Sigmoid colon (tissue), 7 donors: ENCODE data around the gene DCHS2. TPM values are rescaled to one million over a fixed set of nuclear protein-coding genes. Genes with fewer than 3 reads are reported as not detected.
A peak's percentile ranks its signal among the peaks of the same experiment; 100 is the strongest.

ENCODE experiments used
- DNase-seq: peaks from one replicate; pipeline ENCODE4 v3.0.0-alpha.2; 2019
- H3K27ac ChIP-seq, 4 donors: fragments of 200-600 bp; sonication (generic); one replicate each; pipeline ENCODE4 v1.5.1; 2016 to 2019; ENCODE audit warnings: mild to moderate bottlenecking in 1 of 4
- H3K27me3 ChIP-seq, 3 donors: fragments of 200-600 bp; sonication (generic); one replicate each; pipeline ENCODE4 v1.5.1; 2019; ENCODE audit warnings: mild to moderate bottlenecking in 1 of 3
- H3K36me3 ChIP-seq, 4 donors: fragments of 200-600 bp; sonication (generic); one replicate each; pipeline ENCODE4 v1.5.1; 2016 to 2019
- H3K4me1 ChIP-seq, 4 donors: fragments of 200-600 bp; sonication (generic); one replicate each; pipeline ENCODE4 v1.5.1; 2017 to 2019
- H3K4me3 ChIP-seq, 4 donors: fragments of 200-600 bp; sonication (generic); one replicate each; pipeline ENCODE4 v1.5.1; 2017 to 2019; ENCODE audit warnings: mild to moderate bottlenecking in 2 of 4, moderate library complexity in 1 of 4
- H3K9me3 ChIP-seq, 4 donors: fragments of 200-600 bp in 3 of 4; sonication (generic) in 3 of 4; one replicate each; pipeline versions ENCODE4 v1.5.1 to v1.6.1; 2013 to 2019
- CTCF ChIP-seq, 4 experiments: fragments of 450-650 bp in 3 of 4; fragments of 200-600 bp in 1 of 4; IDR thresholded peaks; one replicate each; pipeline ENCODE4 v1.5.1; 2016 to 2019; ENCODE audit warnings: antibody characterized with exemption in 4 of 4, mild to moderate bottlenecking in 3 of 4, moderate library complexity in 2 of 4
- EP300 ChIP-seq, 4 donors: sonication (generic); formaldehyde crosslinking; IDR thresholded peaks; one replicate each; pipeline ENCODE4 v1.6.1; 2017; ENCODE audit warnings: antibody characterized with exemption in 4 of 4
- POLR2A ChIP-seq, 2 donors: fragments of 450-650 bp; IDR thresholded peaks; one replicate each; pipeline ENCODE4 v1.6.1; 2016; ENCODE audit warnings: antibody characterized with exemption in 2 of 2, mild to moderate bottlenecking in 2 of 2, moderate library complexity in 2 of 2
- POLR2AphosphoS5 ChIP-seq, 4 donors: sonication (generic); formaldehyde crosslinking; IDR thresholded peaks; one replicate each; pipeline ENCODE4 v1.6.1; 2017; ENCODE audit warnings: antibody characterized with exemption in 4 of 4
- WGBS, 2 donors: extraction: QIAGEN DNeasy Blood & Tissue Kit; methylation state at CpG; one replicate each; pipeline ENCODE4 v1.1.7; 2013; 5-methylcytosine and 5-hydroxymethylcytosine counted together
- intact Hi-C: fragments of 100-400 bp; cut with DNase I; formaldehyde crosslinking; loops from one replicate; pipeline ENCODE4 v1.15.1; 2023
- polyA plus RNA-seq, 3 donors: library from polyadenylated mRNA; stranded (reverse); fragments of 200-250 nt; gene quantifications; one replicate each; pipeline ENCODE4 v1.2.3, GENCODE V29; 2013
- total RNA-seq, 4 donors: library from RNA; depleted of rRNA; stranded (reverse); fragments of >200 nt; gene quantifications; one replicate each; pipeline ENCODE4 v1.1.0, GENCODE V29; 2016
- donor health status: healthy with polysubstance abuse.
- donor health status: Bipolar disorder and iron deficiency.
- donor health status: healthy.

Gene DCHS2
- total and polyA plus RNA-seq, 7 donors = under 0.01 to 24.1 (median 13.6) TPM

GRCh38 chr4:154335588-154335987 lies 156.0 kb downstream of the DCHS2 start:
- DNase-seq = no peak
- no peak overlapping the region for H3K27ac ChIP-seq
- H3K36me3 ChIP-seq = no peaks in the 10 kb centered on the region
- TF ChIP-seq EP300 (IDR thresholded peaks at IDR 0.05) (no peak), CTCF (IDR thresholded peaks at IDR 0.05) (no peak), POLR2A (IDR thresholded peaks at IDR 0.05) (no peak), POLR2AphosphoS5 (IDR thresholded peaks at IDR 0.05) (no peak)
- H3K4me1 ChIP-seq = peaks cover 0 to 7% (median 5%) of the 10 kb centered on the region in 4 donors
- intact Hi-C loops = no loop called here
- H3K9me3 ChIP-seq = no peaks in the 10 kb centered on the region
- no peak overlapping the region for H3K4me3 ChIP-seq
- 95% methylated on average over 2 of the region's 2 CpGs for WGBS, 2 donors
- no peaks in the 10 kb centered on the region for H3K27me3 ChIP-seq

- Histone ChIP-seq H3K4me3 (peak overlapping the region; percentile 4 to 44 (median 38)), H3K4me1 (peaks cover 0 to 7% (median 5%) of the 10 kb centered on the region in 4 donors), H3K36me3 (no peaks in the 10 kb centered on the region), H3K27me3 (no peaks in the 10 kb centered on the region), H3K9me3 (no peaks in the 10 kb centered on the region), H3K27ac (peak overlapping the region in 1 of 4 donors; percentile 23)
- TF ChIP-seq POLR2AphosphoS5 (IDR thresholded peaks at IDR 0.05) (peak in 1 of 4 donors; percentile 37), POLR2A (IDR thresholded peaks at IDR 0.05) (no peak), CTCF (IDR thresholded peaks at IDR 0.05) (peak in 1 of 4 experiments; percentile 20)
- DNase-seq = peak; percentile 74
- 5 to 9% methylated on average over 48 of the region's 48 CpGs for WGBS, 2 donors
- intact Hi-C loops = loop anchor here (5.0 kb wide), 1 partner anchor 174 kb away; no protein-coding TSS in a partner anchor
Measured at GRCh38 chr4:154332681-154333421, 158.7 kb downstream of the DCHS2 start.

GRCh38 chr4:154329939-154330338 lies 161.7 kb downstream of the DCHS2 start:
- Histone ChIP-seq H3K36me3 (no peaks in the 10 kb centered on the region), H3K9me3 (no peaks in the 10 kb centered on the region), H3K4me1 (peaks cover 0 to 7% (median 5%) of the 10 kb centered on the region in 4 donors), H3K27me3 (no peaks in the 10 kb centered on the region), H3K27ac (no peak overlapping the region), H3K4me3 (no peak overlapping the region)
- no peak for TF ChIP-seq POLR2A (IDR thresholded peaks at IDR 0.05)
- peak in 2 of 4 donors; percentile 40 to 43 for TF ChIP-seq POLR2AphosphoS5 (IDR thresholded peaks at IDR 0.05)
- intact Hi-C loops = loop anchor here (5.0 kb wide), 1 partner anchor 177 kb away; no protein-coding TSS in a partner anchor
- WGBS, 2 donors = 64 to 72% methylated on average over 3 of the region's 3 CpGs
- DNase-seq = peak; percentile 90

- peaks cover 0 to 7% (median 5%) of the 10 kb centered on the region in 4 donors for H3K4me1 ChIP-seq
- DNase-seq = no peak
Measured at GRCh38 chr4:154329268-154329868, 162.2 kb downstream of the DCHS2 start.

More at GRCh38 chr4:154329268-154329868, 162.2 kb downstream of the DCHS2 start:
- Histone ChIP-seq H3K9me3 (no peaks in the 10 kb centered on the region), H3K4me3 (no peak overlapping the region), H3K27me3 (no peaks in the 10 kb centered on the region), H3K36me3 (no peaks in the 10 kb centered on the region), H3K27ac (peak overlapping the region in 1 of 4 donors; percentile 38)
- WGBS, 2 donors = 75% methylated on average over 11 of the region's 11 CpGs
- intact Hi-C loops = no loop called here
- TF ChIP-seq EP300 (IDR thresholded peaks at IDR 0.05) (no peak), CTCF (IDR thresholded peaks at IDR 0.05) (peak; percentile 8 to 30 (median 25)), POLR2A (IDR thresholded peaks at IDR 0.05) (no peak)
